Measurements from ENCODE around the gene GPSM1. TPM values are rescaled to one million over a fixed set of nuclear protein-coding genes. Genes with fewer than 3 reads are reported as not detected.

The GPSM1 gene
- total RNA-seq, 1 experiment from 2014 or later: 24.7 TPM

DNA sequence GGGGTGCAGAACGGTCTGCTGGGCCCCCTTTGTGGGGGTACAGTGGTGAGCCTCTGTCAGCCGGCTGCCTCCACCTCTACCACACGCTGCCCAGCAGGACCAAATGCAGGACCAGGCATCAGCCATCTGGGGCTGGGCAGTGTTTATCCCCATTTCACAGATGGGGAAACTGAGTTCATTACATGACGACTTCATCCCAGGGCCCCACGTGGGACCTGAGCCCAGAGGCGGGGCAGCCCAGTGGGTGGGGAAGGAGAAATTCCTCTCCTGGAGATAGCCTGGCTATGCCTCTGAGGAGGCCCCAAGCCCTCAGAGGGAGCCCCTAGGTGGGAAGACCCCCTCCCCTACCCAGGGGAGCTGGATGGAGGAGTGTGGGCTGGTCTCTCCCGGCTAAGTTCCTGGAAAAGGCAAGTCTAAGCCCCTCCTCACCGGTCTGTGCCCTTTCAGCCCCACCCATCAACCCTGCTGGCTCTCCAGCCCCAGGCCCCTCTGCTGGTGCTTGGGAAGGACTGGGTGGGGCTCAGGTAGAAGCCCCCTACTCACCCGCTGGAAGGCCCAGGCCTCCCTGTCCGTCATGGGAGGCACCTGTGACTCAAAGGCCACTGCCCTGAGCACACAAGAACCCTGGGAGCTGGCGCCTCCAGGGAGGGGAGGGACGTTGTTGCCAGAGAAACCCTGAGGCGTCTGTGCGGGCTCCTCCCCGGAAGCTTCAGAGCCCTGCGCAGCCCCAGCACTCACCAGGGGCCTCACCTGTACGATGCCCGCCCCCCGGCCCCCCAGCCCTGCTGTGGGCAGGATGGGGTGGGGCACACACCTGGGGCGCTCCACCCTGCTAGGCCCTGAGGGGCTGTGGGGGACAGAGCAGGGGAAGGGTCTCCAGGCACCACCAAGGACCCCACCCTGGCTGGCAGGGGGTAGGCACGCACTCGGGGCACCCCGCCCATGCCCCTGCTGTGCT, 16.0 kb upstream of the GPSM1 start:
- Mint-ChIP-seq H3K4me3 (no peak overlapping the region), H3K27ac (no peak overlapping the region), H3K36me3 (ENCODE audit: insufficient read depth in 1 of 3, low read depth in 3 of 3) (peaks cover 5 to 18% (median 5%) of the 10 kb centered on the region in 3 experiments; a peak in 6 of 7 replicates), H3K27me3 (ENCODE audit: low read depth) (peaks cover 5% of the 10 kb centered on the region; the same call in 1 of the 2 replicates), H3K4me1 (no peaks in the 10 kb centered on the region), H3K9me3 (peaks cover 12% of the 10 kb centered on the region in 2 experiments)
- Histone ChIP-seq H3K4me1 (ENCODE audit: insufficient read depth, low read length) (no peaks in the 10 kb centered on the region), H3K14ac (ENCODE audit: insufficient read depth, low read length) (no peak overlapping the region), H3K23ac (ENCODE audit: insufficient read length, low read depth, low read length) (no peak overlapping the region), H2BK12ac (ENCODE audit: insufficient read length, low read depth, low read length) (no peak overlapping the region), H2BK120ac (ENCODE audit: low read depth, low read length, poor library complexity, severe bottlenecking) (no peak overlapping the region), H3T11ph (ENCODE audit: low read length) (no peak overlapping the region), H3K18ac (ENCODE audit: insufficient read length, low read depth, low read length) (no peak overlapping the region), H2AFZ (ENCODE audit: low read length) (no peak overlapping the region), H4K5ac (ENCODE audit: insufficient read length, low read depth, low read length) (no peak overlapping the region), H4K8ac (replicated peaks; ENCODE audit: insufficient read length, low read depth, low read length) (no peak overlapping the region), H3K9ac (ENCODE audit: extremely low read depth, insufficient read length, low read length) (no peak overlapping the region), H4K20me1 (ENCODE audit: control insufficient read depth, insufficient read depth, insufficient read length) (no peaks in the 10 kb centered on the region), H2BK20ac (ENCODE audit: low read depth, low read length, poor library complexity, severe bottlenecking) (no peak overlapping the region), H3K56ac (ENCODE audit: insufficient read length, low read depth, low read length) (no peak overlapping the region), H3K4ac (ENCODE audit: low read depth, low read length) (no peak overlapping the region), H3K79me2 (ENCODE audit: insufficient read depth, low read length) (no peaks in the 10 kb centered on the region), H2BK5ac (ENCODE audit: insufficient read length, low read length) (no peak overlapping the region), H3K27ac (ENCODE audit: insufficient read length, low read depth, low read length) (no peak overlapping the region), H2BK15ac (ENCODE audit: low read depth, low read length) (no peak overlapping the region), H4K91ac (ENCODE audit: insufficient read length, low read depth, low read length) (no peak overlapping the region), H3K27me3 (ENCODE audit: insufficient read depth, low read length) (no peaks in the 10 kb centered on the region), H3K23me2 (ENCODE audit: insufficient read length, low read depth, low read length, poor library complexity, severe bottlenecking) (no peaks in the 10 kb centered on the region), H2AK5ac (ENCODE audit: insufficient read length, low read length) (no peak overlapping the region), H3K4me2 (ENCODE audit: insufficient read depth, insufficient read length, low read length) (no peak overlapping the region), H3K79me1 (ENCODE audit: insufficient read depth, low read depth, low read length, poor library complexity, severe bottlenecking) (no peaks in the 10 kb centered on the region), H3K9me3 (ENCODE audit: control insufficient read depth, low read depth, low read length) (no peaks in the 10 kb centered on the region)
- no CpG with 5 or more reads among the region's 23 CpGs for WGBS (ENCODE audit: extremely low coverage, insufficient read length, low lambda C conversion rate)
- TF ChIP-seq, protein P1, sequence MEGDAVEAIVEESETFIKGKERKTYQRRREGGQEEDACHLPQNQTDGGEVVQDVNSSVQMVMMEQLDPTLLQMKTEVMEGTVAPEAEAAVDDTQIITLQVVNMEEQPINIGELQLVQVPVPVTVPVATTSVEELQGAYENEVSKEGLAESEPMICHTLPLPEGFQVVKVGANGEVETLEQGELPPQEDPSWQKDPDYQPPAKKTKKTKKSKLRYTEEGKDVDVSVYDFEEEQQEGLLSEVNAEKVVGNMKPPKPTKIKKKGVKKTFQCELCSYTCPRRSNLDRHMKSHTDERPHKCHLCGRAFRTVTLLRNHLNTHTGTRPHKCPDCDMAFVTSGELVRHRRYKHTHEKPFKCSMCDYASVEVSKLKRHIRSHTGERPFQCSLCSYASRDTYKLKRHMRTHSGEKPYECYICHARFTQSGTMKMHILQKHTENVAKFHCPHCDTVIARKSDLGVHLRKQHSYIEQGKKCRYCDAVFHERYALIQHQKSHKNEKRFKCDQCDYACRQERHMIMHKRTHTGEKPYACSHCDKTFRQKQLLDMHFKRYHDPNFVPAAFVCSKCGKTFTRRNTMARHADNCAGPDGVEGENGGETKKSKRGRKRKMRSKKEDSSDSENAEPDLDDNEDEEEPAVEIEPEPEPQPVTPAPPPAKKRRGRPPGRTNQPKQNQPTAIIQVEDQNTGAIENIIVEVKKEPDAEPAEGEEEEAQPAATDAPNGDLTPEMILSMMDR (conservative IDR thresholded peaks at IDR 0.05): no peak
- no peak for DNase-seq
